ENCODE measurements around the gene CMTM3. TPM values are rescaled to one million over a fixed set of nuclear protein-coding genes. Genes with fewer than 3 reads are reported as not detected.
"Not testable (repeated sequence)": the region's sequence is repeated elsewhere in the genome, so short reads cannot be mapped to it uniquely, and the experiment has no call there.

The CMTM3 gene
- total RNA-seq, 1 donor from 2014 or later: 41.9 TPM

DNA sequence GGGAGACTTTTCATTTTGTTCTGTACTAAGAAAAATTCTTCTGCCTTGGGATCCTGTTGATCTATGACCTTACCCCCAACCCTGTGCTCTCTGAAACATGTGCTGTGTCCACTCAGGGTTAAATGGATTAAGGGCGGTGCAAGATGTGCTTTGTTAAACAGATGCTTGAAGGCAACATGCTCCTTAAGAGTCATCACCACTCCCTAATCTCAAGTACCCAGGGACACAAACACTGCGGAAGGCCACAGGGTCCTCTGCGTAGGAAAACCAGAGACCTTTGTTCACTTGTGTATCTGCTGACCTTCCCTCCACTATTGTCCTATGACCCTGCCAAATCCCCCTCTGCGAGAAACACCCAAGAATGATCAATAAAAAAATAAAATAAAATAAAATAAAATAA is 27.1 kb downstream of the CMTM3 start:
- DNase-seq (ENCODE audit: low spot score): not testable (repeated sequence)

DNA sequence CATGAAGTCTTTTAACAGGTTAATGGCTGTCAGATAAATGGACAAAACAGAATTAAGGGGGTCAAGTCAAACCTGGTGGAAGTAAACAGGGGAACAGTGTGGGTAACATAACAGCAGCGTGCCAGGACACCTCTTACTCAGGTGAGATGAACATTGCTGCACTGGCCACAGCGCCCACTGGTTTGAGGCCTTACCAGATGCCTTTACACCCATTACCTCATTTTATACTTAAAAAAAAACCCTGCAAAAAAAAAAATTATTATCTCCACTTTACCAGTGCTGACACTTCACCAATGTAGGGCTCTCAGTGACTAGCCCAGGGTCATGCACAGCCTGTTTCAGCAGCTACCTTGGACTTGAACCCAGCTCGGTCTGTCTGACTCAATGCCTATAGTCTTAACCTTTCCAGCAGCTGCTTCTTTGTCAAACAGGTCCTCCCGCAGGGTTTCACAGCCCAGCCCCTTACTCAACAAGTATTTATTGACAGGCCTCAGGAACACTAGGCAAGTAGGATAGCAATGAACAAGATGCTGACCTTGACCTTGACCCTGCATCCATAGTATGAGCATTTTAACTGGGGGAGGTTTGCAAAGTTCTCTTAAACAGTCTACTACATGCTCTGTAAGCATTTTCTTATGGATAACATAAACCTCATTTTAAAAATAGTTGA is 30.2 kb downstream of the CMTM3 start:
- no peak for DNase-seq (ENCODE audit: low spot score)

DNA sequence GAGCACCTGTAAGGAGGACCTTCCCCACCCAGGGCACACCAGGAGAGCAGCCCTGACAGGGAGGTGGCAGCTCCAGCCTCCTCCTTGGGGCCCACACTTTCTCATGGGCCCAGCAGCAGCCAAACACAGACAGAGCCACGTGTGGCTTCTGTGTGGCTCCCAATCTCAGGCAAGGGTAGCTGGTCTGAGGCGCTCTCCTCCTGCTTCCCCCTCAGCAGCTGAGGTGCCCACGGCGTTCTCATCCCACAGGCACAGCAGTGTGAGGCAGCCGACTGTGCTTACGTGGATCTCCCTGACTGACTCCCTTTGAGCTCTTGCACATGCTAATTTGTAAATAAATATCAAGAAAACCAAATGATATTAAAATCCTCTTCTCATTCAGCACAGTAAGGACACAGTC is 30.9 kb downstream of the CMTM3 start:
- DNase-seq (ENCODE audit: low spot score): no peak

DNA sequence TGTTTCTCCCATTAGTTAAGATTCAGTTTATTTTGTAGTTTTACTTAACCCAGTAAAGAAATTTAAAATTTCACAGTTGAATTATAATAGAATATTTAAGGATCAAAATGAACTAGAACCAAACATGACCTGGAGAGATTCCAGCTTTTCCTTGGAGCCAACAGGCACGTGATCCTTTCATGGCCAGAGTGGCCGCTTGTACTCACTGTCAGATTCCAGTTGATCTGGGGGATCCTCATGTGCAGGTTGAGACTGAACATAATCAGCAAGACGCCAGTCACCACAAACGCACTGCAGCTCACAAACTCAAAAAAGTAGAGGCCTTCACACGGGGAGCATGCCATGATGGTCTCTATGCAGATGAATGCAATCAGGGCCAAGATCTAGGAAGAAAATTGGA is 31.7 kb downstream of the CMTM3 start:
- no peak for DNase-seq (ENCODE audit: low spot score)

DNA sequence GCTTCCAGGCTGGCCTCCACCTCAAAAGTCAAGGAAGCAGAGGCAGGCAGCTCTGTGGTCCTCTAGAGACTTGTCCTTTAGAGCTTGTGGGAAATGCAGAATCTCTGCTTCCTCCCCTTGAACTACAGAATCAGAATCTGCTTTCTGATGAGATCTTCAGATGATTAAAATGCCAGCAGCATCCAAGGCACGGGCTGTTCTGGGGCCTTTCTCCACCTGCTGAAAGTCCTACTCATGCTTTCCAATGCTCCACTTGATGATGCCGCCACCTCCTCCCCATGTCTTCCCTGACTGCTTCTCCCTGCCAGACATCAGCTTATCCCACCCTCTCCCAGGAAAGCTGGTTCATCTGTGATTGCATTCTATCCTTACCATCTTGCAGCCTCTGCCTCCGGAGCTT is 33.3 kb downstream of the CMTM3 start:
- no peak for DNase-seq (ENCODE audit: low spot score)

DNA sequence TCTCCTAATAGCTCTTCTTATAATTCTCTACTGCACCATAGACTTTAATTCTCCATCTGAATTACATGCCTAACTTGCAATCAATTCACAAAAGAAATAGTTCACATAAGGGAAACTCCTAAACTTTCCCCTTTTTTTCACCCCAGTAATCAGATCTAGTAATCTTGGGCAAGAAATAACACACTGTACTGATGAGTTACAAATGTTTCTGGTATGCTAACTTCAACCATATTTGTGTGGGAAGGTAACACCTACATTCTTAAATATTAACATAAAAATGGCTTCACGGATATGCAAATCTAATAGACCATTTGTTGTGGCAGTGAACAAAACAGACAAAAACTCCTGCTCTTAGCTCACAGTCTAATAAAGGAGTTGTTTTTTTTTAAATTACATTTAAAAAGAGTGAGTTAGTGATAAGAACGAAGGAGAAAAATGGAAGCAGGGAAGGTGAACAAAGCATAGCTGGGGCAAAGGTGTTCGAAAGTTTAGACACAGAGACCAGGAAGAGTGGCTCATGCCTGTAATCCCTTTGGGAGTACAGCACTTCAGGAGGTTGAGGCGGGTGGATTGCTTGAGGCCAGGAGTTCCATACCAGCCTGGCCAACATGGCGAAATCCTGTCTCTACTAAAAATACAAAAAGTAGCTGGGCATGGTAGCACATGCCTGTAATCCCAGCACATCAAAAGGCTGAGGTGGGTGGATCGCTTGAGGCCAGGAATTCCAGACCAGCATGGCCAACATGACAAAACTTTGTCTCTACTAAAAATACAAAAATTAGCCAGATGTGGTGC is 34.8 kb downstream of the CMTM3 start:
- no peak for DNase-seq (ENCODE audit: low spot score)

DNA sequence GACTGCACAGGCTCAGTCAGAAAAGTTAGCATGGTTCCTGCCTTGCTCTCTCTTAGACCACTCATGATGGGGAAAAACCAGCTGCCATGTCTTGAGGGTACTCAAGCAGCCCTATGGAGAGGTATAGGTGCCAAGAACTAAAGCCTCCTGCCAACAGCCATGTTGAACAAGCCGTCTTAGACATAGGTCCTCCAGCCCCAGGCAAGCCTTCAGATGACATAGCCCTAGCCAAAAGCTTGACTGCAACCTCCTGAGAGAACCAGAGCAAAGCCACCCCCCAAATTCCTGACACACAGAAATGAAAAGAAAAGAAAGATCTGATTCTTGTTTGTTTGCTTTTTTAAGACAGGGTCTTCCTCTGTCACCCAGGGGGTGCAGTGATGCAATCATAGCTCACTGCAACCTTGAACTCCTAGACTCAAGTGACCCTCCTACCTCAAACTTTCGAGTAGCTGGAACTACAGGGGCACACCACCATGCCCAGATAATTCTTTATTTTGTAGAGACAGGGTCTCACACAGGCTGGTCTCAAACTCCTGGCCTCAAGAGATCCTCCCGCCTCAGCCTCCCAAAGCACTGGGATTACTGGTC is 36.3 kb downstream of the CMTM3 start:
- no peak for DNase-seq (ENCODE audit: low spot score)

DNA sequence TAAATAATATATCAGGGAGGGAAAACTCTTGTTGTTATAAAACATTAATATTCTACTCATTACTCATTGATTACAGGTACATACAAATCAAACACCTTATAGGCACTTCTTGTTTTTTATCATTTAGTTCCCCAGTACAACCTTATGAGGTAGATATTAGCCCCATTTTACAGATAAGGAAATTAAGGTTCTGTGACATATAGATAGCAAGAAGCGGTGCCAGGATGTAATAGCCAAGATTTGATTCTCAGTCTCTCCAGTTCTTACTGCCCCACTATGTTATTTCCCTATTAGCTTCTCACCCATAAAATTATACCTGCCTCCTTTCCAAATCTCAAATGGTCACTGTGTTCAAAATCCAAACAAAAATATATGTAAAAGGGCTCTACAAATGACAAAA is 36.9 kb downstream of the CMTM3 start:
- DNase-seq (ENCODE audit: low spot score): no peak

DNA sequence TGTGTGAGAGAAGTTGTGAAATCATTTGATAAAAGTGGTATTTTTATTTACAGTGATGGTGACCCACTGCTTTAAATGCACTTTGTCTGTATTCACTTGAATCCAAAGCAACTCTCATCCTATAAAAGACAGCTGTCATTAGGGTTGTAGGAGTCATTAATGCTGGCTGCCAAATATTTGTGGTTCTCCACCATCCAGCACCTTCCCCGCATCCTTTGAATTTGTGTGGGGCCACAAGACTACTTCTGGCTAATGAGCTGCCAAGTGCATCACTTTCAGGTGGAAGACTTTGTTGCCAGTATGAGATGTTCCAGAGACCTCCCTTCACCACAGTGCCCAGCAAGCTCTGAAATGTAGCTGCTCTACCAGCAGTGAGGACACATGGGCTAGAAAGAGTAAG is 43.4 kb downstream of the CMTM3 start:
- DNase-seq (ENCODE audit: low spot score): no peak

DNA sequence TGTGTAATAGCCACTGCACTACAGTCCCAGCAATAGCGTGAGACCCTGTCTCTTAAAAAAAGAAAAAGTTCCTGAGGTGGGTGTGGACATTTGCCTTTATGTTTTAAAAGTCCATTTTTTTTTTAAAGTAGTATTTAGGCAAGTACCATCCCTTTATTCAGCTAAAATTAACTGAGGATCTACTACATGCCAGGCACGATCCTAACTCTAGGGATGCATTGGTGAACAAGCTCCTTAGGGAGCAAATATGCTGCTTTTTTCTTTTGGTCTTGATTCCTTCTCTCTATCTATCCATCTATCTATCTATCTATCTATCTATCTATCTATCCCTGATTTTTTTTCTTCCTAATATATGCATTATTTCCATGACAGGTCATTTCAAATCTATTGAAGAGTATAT is 44.7 kb downstream of the CMTM3 start:
- no peak for DNase-seq (ENCODE audit: low spot score)

DNA sequence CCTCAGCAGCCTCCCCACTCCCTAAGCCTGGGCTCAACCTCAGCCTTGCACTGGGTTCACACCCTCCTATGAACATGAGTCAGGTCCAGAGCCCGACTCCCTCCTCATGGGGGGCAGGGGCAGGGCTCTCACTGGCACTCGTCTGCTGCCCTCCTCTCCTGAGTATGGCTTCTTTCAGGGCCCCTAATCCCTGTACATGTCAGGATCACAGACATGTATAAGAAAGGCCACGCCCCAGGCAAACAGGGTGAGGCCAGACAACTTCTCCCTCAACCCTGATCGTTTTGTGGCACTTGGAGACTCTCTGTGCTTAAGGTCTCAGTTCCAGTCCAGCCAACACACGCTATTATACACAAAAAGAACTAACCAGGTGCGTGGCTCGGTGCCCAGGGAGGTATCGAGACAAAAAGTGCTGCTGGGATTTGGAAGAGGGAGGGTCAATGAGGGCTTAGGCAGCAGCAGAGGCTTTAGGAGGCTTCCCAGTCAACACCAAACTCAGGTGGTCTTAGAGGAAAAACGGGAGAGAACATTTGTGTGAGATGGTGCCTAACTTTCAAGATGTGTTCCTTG is 45.2 kb downstream of the CMTM3 start:
- DNase-seq (ENCODE audit: low spot score): no peak

DNA sequence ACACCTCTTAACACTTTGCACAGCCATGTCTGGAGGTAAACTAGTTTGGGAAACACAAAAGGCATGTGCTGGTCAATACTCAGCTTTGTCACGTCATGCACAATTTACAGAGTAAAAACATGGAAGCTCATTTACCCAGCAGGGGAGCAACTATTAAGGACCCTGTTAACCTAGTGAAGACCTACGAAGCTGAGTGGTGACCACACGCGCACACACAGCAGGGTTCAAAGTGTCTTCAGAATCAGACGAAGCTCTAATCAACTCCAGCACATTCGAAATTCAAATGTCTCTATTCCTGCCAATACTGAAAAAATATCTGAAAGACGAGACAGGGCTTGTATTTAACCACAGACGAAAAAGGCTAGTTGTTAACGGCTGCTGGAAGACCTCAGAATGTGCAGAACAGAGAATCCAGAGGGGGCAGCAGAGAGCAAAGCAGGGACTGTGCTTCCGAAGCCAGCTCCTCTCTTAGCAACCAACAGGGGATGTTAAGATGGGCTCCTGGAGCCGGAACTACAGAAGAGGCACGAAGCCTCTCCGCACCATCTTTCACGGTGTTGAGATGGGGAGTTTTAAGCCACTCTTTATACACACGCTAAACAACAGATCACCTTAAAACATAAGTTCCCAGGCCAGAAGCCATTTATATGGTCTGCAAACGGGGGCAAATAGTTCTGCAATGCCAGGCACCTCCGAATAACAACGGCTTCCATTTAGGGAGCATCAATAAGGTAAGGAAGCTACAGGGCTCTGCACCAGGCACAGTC is 46.4 kb downstream of the CMTM3 start:
- peak; percentile 95 for DNase-seq (ENCODE audit: low spot score)

DNA sequence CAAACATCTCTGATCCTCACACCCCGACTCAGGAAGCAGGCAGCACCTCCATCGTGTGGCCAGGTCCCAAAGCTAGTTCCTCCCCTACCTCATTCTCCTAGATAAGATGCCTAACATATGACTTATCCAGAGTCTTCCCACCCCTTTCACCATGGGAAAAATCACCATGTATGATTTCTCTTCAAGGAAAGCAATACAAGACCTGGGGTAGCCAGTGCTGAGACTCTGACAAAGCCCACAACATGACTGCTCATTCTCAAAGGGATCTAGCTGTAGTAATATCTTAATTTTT is 46.9 kb downstream of the CMTM3 start:
- no peak for DNase-seq (ENCODE audit: low spot score)

DNA sequence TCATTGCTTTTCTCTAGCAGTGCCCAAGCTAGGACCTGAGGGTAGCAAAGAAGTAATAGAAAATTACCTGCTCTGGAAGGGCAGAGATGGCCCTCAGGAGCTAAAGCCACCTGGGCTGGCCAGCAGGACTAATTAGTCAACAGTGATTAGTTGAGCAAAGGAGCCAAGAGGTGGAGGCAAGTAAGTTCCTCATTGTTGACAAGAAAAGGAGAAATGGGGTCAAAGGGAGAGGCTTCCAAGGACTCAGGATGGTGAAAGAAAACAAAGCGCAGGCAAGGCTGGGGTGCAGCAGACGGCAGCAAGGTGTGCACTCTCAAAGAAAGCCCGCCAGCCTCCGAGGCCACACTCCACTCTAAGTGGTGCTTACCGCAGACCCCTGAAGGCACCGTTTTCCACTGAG is 47.5 kb downstream of the CMTM3 start:
- DNase-seq (ENCODE audit: low spot score): no peak

DNA sequence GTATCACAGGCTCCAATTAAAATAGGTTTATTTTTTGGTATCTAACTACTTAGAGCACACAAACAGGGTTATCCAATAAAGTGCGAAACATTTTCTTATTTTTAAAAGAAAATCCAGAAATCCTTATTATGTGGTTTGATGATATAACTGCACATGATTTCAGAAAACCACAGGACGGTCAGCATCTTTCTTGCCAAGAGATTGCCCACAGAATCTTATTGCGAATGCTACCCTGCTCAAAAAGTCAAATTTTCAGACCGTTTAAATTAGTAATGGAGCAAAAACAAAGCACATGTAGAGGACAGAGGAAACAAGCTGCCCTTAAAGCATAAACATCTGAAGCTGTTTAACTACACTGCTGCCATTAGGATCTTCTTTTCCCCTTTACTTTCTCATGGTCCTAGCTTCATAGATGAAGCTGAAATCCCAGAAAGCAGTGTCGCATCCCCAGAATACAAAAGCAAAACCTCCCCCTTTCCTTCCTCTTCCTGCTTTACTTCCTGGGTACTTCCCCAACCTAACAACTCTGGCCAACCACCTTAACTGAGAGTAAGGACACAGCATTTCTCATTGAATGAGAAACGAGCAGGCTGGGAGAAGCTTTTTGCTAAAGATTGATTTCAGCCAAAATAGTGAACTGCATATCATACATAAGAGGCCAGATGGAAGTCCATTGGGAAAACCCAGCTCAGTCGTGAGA is 48.3 kb downstream of the CMTM3 start:
- DNase-seq (ENCODE audit: low spot score): no peak

DNA sequence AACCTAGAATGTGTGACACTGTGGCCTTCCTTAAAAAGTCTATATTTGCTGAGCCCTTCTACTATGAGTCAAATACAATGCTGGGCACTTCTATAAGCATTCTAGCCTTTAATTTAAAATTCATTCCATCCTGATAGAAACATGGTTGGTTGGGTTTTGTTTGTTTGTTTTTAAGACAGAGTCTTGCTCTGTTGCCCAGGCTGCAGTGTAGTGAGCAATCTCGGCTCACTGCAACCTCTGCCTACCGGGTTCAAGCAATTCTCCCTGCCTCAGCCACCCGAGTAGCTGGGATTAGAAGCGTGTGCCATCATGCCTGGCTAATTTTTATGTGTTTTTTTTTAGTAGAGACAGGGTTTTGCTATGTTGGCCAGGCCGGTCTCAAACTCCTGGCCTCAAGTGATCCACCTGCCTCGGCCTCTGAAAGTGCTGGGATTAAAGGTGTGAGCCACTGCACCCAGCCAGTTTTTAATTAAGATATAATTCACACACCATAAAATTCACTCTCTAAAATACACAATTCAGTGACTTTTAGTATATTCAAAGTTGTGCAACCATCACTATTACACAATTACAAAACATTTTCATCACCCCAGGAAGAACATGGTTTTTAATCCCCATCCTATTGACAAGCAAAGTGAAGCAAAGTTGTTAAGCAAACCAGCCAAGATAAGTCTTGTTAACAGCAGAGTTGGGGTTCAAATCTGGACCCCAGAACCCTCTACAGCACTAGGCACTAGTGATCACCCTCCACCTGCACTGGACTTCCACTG is 49.3 kb downstream of the CMTM3 start:
- no peak for DNase-seq (ENCODE audit: low spot score)

DNA sequence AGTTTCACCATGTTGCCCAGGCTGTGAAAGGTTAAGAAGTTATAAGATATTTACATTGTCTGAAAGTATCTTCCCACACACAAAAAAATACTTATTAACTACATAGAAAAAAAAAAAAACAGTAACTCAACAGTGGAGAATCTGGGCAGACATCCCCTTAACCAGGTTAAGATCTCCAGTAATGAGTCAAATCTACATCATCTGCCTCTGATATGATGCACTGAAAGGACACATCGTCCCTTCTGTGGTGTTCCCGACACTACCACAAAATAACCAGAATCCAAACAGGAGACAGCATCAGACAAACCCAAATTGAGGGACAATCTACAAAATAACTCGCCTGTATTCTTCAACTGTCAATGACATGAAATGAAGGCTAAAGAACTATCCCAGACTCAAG is 52.0 kb downstream of the CMTM3 start:
- DNase-seq (ENCODE audit: low spot score): no peak

DNA sequence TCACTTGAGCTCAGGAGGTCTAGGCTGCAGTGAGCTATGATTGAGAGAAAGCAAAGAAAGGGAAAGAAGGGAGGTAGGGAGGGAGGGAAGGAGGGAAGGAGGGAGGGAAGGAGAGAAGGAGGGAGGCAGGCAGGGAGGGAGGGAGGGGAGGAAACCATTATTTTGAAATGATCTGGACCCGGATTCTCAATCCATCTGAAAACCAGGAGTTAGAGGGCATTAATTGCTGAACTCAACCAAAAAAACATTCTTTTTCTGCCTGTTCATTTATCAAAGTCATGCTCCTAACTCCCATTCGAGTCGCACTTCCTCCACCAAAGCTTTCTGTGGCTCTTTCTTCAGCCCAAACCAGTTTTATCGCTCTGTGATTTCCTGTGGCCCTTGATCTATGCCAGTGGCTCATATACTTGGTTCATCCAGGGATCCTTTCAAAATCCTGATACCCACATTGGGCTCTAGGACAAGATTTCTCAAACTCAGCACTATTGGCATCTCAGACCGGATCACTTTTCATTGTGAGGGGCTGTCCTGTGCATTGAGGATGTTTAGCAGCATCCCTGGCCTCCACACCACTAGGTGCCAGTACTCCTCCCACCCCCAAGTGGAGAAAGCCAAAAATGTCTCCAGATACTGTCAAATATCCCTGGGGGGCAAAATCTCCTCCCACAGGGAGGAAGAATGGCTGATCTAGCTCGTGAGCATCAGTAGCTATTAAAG is 53.8 kb downstream of the CMTM3 start:
- DNase-seq (ENCODE audit: low spot score): no peak

DNA sequence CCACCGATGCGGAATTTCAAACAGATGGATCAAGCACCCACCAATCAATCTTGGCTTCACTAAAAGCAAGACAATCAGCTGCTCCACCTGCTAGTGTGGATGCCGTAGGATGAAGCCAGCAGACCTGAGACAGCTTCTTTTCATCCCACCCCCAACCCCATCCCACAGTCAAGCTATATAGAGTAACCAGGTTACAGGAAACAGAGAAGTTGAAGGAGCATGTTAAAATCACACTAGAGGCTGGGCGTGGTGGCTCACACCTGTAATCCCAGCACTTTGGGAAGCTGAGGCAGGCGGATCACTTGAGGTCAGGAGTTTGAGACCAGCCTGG is 54.3 kb downstream of the CMTM3 start:
- DNase-seq (ENCODE audit: low spot score): no peak
